GM18526 (cell line): Measurements from ENCODE around the gene METRNL.

ENCODE experiments used
- POLR2A ChIP-seq: IDR thresholded peaks from 3 replicates; pipeline ENCODE4 v1.6.1; 2011; ENCODE audit not compliant: insufficient read length; ENCODE audit errors: extremely low read depth

The METRNL gene

GRCh38 chr17:83079352-83079747 lies at the start of gene METRNL:
Gene METRNL, plus strand, starts transcription at chr17:83079609. Its CDS starts 207 bp downstream, at chr17:83079816.
- peak; percentile 52 for TF ChIP-seq POLR2A

- TF ChIP-seq POLR2A: no peak
These were observed 49.0 kb upstream of the METRNL start for GRCh38 chr17:83030432-83030831.

- no peak for TF ChIP-seq POLR2A
These were observed 48.0 kb upstream of the METRNL start for GRCh38 chr17:83031321-83031945.

GRCh38 chr17:83032781-83033180 lies 46.6 kb upstream of the METRNL start:
- TF ChIP-seq POLR2A: no peak

- TF ChIP-seq POLR2A: no peak
These were observed 44.9 kb upstream of the METRNL start for GRCh38 chr17:83034525-83034924.

- no peak for TF ChIP-seq POLR2A
These were observed 43.7 kb upstream of the METRNL start for GRCh38 chr17:83035722-83036121.

- TF ChIP-seq POLR2A: no peak
These were observed 43.2 kb upstream of the METRNL start for GRCh38 chr17:83036193-83036592.

- no peak for TF ChIP-seq POLR2A
These were observed 42.7 kb upstream of the METRNL start for GRCh38 chr17:83036666-83037065.

GRCh38 chr17:83037084-83037873 lies 42.1 kb upstream of the METRNL start:
- TF ChIP-seq POLR2A: no peak

- TF ChIP-seq POLR2A: no peak
These were observed 41.6 kb upstream of the METRNL start for GRCh38 chr17:83037874-83038165.

GRCh38 chr17:83041305-83041704 lies 38.1 kb upstream of the METRNL start:
- no peak for TF ChIP-seq POLR2A

GRCh38 chr17:83042522-83043158 lies 36.8 kb upstream of the METRNL start:
- TF ChIP-seq POLR2A: no peak

- TF ChIP-seq POLR2A: no peak
These were observed 32.8 kb upstream of the METRNL start for GRCh38 chr17:83046448-83047181.

GRCh38 chr17:83047182-83047478 lies 32.3 kb upstream of the METRNL start:
- no peak for TF ChIP-seq POLR2A

GRCh38 chr17:83050651-83051395 lies 28.6 kb upstream of the METRNL start:
- no peak for TF ChIP-seq POLR2A

- TF ChIP-seq POLR2A: peak; percentile 89
These were observed 27.8 kb upstream of the METRNL start for GRCh38 chr17:83051396-83052240.
